Measurements from ENCODE around the gene GOLGA6D.
"Not testable (repeated sequence)": the region's sequence is repeated elsewhere in the genome, so short reads cannot be mapped to it uniquely, and the experiment has no call there.

GOLGA6D gene, protein sequence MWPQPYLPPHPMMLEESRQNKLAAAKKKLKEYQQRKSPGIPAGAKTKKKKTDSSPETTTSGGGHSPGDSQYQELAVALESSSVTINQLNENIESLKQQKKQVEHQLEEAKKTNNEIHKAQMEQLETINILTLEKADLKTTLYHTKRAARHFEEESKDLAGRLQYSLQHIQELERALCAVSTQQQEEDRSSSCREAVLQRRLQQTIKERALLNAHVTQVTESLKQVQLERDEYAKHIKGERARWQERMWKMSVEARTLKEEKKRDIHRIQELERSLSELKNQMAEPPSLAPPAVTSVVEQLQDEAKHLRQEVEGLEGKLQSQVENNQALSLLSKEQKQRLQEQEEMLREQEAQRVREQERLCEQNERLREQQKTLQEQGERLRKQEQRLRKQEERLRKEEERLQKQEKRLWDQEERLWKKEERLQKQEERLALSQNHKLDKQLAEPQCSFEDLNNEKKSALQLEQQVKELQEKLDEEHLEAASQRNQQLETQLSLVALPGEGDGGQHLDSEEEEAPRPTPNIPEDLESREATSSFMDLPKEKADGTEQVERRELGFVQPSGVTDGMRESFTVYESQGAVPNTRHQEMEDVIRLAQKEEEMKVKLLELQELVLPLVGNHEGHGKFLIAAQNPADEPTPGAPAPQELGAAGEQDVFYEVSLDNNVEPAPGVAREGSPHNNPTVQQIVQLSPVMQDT

DNA sequence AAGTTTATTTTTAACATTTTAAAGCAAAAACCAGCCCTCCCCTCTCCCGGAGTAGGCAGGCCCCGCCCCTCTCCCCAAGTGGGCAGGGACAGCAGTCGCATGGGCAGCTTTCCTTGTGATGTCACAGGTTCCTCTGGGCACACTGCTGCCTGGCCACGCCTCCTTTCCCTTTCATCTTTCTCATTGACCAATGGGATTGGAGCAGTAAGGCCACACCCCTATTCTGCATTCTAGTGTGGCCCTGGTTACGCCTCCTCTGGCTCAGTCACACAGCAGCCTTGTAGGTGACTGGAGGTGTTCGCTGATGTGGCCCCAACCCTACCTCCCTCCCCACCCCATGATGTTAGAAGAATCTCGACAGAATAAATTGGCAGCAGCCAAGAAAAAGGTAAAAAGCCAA lies at the start of gene GOLGA6D:
TSS of gene GOLGA6D (plus strand) at position 264 of the 400 bp plus-strand sequence. CDS start at position 305, 41 bp downstream.
- not testable (repeated sequence) for DNase-seq (ENCODE audit: low read depth in 2 of 2)

GRCh38 chr15:75233504-75234190 lies 49.0 kb upstream of the GOLGA6D start:
- DNase-seq (ENCODE audit: low read depth in 2 of 2): no peak

DNA sequence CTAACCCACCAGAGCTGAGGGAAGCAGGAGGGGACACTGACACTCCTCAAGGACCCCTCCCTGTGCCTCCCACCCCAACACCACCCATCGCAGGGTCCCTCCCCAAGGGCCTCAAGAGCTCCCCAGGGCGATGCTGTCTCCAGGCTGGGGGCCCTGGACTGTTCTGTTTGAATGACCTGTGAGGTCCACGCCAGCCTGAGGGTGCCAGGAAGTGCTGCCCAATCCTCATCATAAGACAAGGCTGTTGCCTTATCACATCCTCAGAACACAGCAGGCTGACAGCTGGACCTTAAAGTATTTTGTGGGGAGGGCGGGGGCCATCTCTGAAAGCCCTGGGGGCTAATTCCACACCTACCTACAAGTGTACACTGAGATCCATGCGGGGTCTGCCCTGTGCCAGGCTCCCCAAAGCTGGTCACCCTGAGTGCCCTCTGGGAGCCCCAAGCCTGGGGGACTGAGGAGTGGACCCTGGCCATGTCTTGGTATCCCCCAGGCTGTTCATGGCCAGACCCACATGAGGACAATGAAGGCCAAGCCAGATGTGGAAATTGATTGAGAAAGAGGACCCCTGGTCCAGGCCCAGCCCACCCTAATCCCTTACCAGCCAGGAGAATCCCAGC lies 48.3 kb upstream of the GOLGA6D start:
- no peak for DNase-seq (ENCODE audit: low read depth in 2 of 2)

DNA sequence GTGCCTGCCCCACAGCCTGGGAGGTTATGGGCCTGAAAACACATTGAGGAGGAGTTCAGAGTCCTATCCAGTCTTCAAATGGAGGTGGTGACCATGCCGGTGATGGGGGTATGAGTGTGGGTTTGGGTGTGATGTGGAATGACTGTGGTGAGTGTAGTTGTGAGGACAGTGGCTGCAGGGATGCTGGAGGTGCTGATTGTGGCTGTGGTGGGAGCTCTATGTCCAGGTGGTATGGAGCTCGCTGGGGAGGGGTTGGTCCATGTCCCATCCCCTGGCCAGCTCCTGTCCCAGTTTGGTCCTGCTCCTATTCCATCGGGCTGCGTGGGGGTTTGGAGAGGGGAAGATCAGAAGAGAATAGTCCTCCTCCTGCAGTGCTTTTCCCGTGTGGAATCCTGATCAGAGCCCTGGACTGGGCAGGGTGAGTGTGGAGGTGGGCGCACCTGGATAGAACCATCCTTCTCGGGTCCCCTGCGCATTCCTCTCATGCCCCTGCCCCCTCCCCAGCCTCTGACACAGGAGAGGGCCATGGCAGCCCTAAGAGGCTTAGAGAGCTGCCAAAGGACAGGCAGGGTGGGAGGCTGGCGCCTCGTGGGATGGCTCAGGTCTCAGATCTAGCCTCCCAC lies 47.5 kb upstream of the GOLGA6D start:
- no peak for DNase-seq (ENCODE audit: low read depth in 2 of 2)

GRCh38 chr15:75235760-75236729 lies 46.6 kb upstream of the GOLGA6D start:
- DNase-seq (ENCODE audit: low read depth in 2 of 2): no peak

- no peak for DNase-seq (ENCODE audit: low read depth in 2 of 2)
Measured at GRCh38 chr15:75237316-75237982, 45.2 kb upstream of the GOLGA6D start.

- no peak for DNase-seq (ENCODE audit: low read depth in 2 of 2)
Measured at GRCh38 chr15:75238150-75238549, 44.5 kb upstream of the GOLGA6D start.

DNA sequence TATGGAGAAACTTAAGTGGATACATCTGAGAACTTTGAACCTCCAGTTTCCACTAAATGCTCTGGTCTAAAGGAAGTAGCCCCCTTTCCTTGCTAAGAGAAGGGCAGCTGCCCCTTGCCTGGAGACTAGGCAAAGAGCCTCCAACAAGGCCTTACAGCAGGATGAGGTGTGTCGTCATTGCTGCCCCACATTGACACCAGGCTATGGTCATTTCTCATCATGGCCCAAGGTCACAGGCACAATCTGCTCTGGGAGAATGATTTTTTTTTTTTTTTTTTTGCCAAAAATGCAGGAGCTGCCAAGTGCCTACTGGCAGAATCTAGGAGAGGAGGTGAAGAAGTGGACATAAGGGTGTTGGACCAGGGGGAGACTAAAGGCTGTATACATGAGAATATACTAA lies 36.9 kb upstream of the GOLGA6D start:
- not testable (repeated sequence) for DNase-seq (ENCODE audit: low read depth in 2 of 2)

GRCh38 chr15:75248991-75249390 lies 33.6 kb upstream of the GOLGA6D start:
- not testable (repeated sequence) for DNase-seq (ENCODE audit: low read depth in 2 of 2)

GRCh38 chr15:75249726-75250125 lies 32.9 kb upstream of the GOLGA6D start:
- no peak for DNase-seq (ENCODE audit: low read depth in 2 of 2)

DNA sequence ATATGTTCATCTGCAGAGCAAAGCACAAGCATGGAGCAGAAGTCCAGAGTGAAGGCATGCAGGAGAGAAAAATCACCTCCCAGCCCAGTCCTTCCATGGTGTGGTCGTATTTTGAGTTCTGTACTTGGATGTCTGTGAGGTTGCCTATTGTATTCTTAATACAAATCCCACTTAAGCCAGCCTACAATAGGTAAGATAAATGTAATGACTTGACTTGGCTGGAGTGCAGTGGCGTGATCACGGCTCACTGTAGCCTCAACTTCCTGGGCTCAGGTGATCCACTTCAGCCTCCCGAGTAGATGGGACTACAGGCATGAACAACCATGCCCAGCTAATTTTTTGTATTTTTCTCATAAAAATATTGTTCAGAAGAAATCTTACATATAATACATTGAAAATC lies 31.3 kb upstream of the GOLGA6D start:
- DNase-seq (ENCODE audit: low read depth in 2 of 2): not testable (repeated sequence)

DNA sequence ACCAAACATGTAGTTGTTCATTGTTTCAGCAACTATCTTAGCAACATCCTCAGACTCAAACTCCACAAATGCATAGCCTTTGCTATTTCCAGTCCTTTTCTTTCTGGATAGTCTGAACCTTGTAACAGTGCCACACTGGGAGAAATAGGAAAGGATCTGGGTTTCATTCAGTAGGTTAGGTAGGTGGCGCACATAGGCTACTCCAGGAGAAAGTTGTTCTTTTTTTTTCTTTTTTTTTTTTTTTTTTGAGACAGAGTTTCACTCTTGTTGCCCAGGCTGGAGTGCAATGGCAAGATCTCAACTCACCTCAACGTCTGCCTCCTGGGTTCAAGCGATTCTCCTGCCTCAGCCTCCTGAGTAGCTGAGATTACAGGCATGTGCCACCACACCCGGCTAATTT lies 30.4 kb upstream of the GOLGA6D start:
- DNase-seq (ENCODE audit: low read depth in 2 of 2): not testable (repeated sequence)

DNA sequence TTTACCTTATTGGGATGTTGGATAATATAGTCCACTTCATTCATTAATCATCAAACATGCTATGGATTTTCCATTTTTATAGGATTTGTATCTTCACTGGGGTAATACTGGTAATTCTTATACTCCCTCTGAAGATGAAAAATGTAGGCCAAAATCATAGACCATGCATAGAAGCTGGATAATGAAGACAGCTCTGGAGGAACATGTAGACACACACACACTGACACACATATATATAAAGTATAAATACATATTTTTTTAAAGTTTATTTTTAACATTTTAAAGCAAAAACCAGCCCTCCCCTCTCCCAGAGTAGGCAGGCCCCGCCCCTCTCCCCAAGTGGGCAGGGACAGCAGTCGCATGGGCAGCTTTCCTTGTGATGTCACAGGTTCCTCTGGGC lies 24.6 kb upstream of the GOLGA6D start, which contains the start of gene GOLGA6C:
TSS of gene GOLGA6C (plus strand) at position 301 of the 400 bp plus-strand sequence. CDS start 265 bp downstream, outside the sequence.
- DNase-seq (ENCODE audit: low read depth in 2 of 2): not testable (repeated sequence)

GRCh38 chr15:75258620-75259343 lies 23.9 kb upstream of the GOLGA6D start:
- not testable (repeated sequence) for DNase-seq (ENCODE audit: low read depth in 2 of 2)

GRCh38 chr15:75259873-75260272 lies 22.8 kb upstream of the GOLGA6D start:
- not testable (repeated sequence) for DNase-seq (ENCODE audit: low read depth in 2 of 2)

- DNase-seq (ENCODE audit: low read depth in 2 of 2): not testable (repeated sequence)
Measured at GRCh38 chr15:75273751-75274359, 8.8 kb upstream of the GOLGA6D start.

GRCh38 chr15:75274509-75275107 lies 8.0 kb upstream of the GOLGA6D start:
- DNase-seq (ENCODE audit: low read depth in 2 of 2): peak; percentile 27 to 28

GRCh38 chr15:75275617-75276016 lies 7.0 kb upstream of the GOLGA6D start:
- not testable (repeated sequence) for DNase-seq (ENCODE audit: low read depth in 2 of 2)
